Suprapubic skin (tissue), 3 donors: ENCODE measurements around the gene DISP3.

ENCODE experiments used
- CTCF ChIP-seq, 2 donors: fragments of 200-600 bp in 1 of 2; fragments of 450-650 bp in 1 of 2; sonication (generic) in 1 of 2; IDR thresholded peaks; one replicate each; pipeline ENCODE4 v1.5.1; 2016 to 2019; ENCODE audit warnings: antibody characterized with exemption in 2 of 2, mild to moderate bottlenecking in 1 of 2, moderate library complexity in 1 of 2
- EP300 ChIP-seq: sonication (generic); formaldehyde crosslinking; IDR thresholded peaks from one replicate; pipeline ENCODE4 v1.6.1; 2017; ENCODE audit warnings: antibody characterized with exemption

GRCh38 chr1:11571906-11572616 is 93.1 kb downstream of the DISP3 start:
- no peak for TF ChIP-seq CTCF (IDR thresholded peaks at IDR 0.05)
- TF ChIP-seq EP300, result no peak
